Measurements from ENCODE around the gene RASA3. TPM values are rescaled to one million over a fixed set of nuclear protein-coding genes. Genes with fewer than 3 reads are reported as not detected.

RASA3 gene
- total RNA-seq, 4 donors from 2014 or later, result 25.0 to 43.1 (median 30.2) TPM

- no peak overlapping the region for H3K27ac ChIP-seq
- no peaks in the 10 kb centered on the region for H3K4me1 ChIP-seq
- TF ChIP-seq CTCF (IDR thresholded peaks at IDR 0.05), result no peak
- TF ChIP-seq POLR2AphosphoS5 (IDR thresholded peaks at IDR 0.05), result no peak
- no peak for TF ChIP-seq POLR2A (IDR thresholded peaks at IDR 0.05)
- TF ChIP-seq EP300 (IDR thresholded peaks at IDR 0.05), result no peak
- no peaks in the 10 kb centered on the region for H3K27me3 ChIP-seq
- H3K4me3 ChIP-seq, result no peak overlapping the region
- H3K9me3 ChIP-seq, result no peaks in the 10 kb centered on the region
- no CpG with 5 or more reads among the region's 12 CpGs for WGBS, 2 donors (ENCODE audit: low coverage in 1 of 2)
- ATAC-seq, result no peak
- H3K36me3 ChIP-seq, result peaks cover 0 to 64% of the 10 kb centered on the region in 2 donors
These were observed 124.9 kb downstream of the RASA3 start for GRCh38 chr13:114007566-114007965.

- WGBS, 2 donors (ENCODE audit: low coverage in 1 of 2), result 79 to 87% methylated on average over 5 to 14 of the region's 15 CpGs
- peak overlapping the region in 1 of 4 donors; percentile 50 for H3K27ac ChIP-seq
These were observed 127.2 kb downstream of the RASA3 start for GRCh38 chr13:114005206-114005724.

GRCh38 chr13:114004420-114005205 lies 127.8 kb downstream of the RASA3 start:
- ATAC-seq, result peak; percentile 59
- WGBS, 2 donors (ENCODE audit: low coverage in 1 of 2), result 86 to 89% methylated on average over 11 to 40 of the region's 41 CpGs
- no peak for TF ChIP-seq EP300 (IDR thresholded peaks at IDR 0.05)
- TF ChIP-seq CTCF (IDR thresholded peaks at IDR 0.05), result no peak
- TF ChIP-seq POLR2AphosphoS5 (IDR thresholded peaks at IDR 0.05), result no peak
- TF ChIP-seq POLR2A (IDR thresholded peaks at IDR 0.05), result no peak
- Histone ChIP-seq H3K4me3 (no peak overlapping the region), H3K9me3 (no peaks in the 10 kb centered on the region), H3K4me1 (no peaks in the 10 kb centered on the region), H3K27me3 (no peaks in the 10 kb centered on the region), H3K36me3 (peaks cover 0 to 62% of the 10 kb centered on the region in 2 donors), H3K27ac (peak overlapping the region in 1 of 4 donors; percentile 50)

More at GRCh38 chr13:114005206-114005724, 127.2 kb downstream of the RASA3 start:
- Histone ChIP-seq H3K4me3 (no peak overlapping the region), H3K4me1 (no peaks in the 10 kb centered on the region), H3K36me3 (peaks cover 0 to 65% of the 10 kb centered on the region in 2 donors), H3K27me3 (no peaks in the 10 kb centered on the region), H3K9me3 (no peaks in the 10 kb centered on the region)
- ATAC-seq, result no peak
- no peak for TF ChIP-seq EP300 (IDR thresholded peaks at IDR 0.05)
- no peak for TF ChIP-seq POLR2AphosphoS5 (IDR thresholded peaks at IDR 0.05)
- no peak for TF ChIP-seq CTCF (IDR thresholded peaks at IDR 0.05)
- TF ChIP-seq POLR2A (IDR thresholded peaks at IDR 0.05), result no peak

GRCh38 chr13:114002771-114003321 lies 129.6 kb downstream of the RASA3 start:
- WGBS, 2 donors (ENCODE audit: low coverage in 1 of 2), result 88 to 90% methylated on average over 2 to 9 of the region's 24 CpGs
- no peaks in the 10 kb centered on the region for H3K27me3 ChIP-seq
- no peak overlapping the region for H3K4me3 ChIP-seq
- no peak for TF ChIP-seq CTCF (IDR thresholded peaks at IDR 0.05)
- no peak for TF ChIP-seq EP300 (IDR thresholded peaks at IDR 0.05)
- TF ChIP-seq POLR2A (IDR thresholded peaks at IDR 0.05), result no peak
- TF ChIP-seq POLR2AphosphoS5 (IDR thresholded peaks at IDR 0.05), result no peak
- no peaks in the 10 kb centered on the region for H3K9me3 ChIP-seq
- no peak overlapping the region for H3K27ac ChIP-seq
- peaks cover 0 to 10% (median 5%) of the 10 kb centered on the region in 3 donors for H3K4me1 ChIP-seq
- no peak for ATAC-seq
- H3K36me3 ChIP-seq, result peaks cover 0 to 68% of the 10 kb centered on the region in 2 donors

Data from gastroesophageal sphincter (tissue), 4 donors.